ENCODE measurements around the gene STIM2. TPM values are rescaled to one million over a fixed set of nuclear protein-coding genes. Genes with fewer than 3 reads are reported as not detected.

The STIM2 gene
- polyA plus RNA-seq, 1 donor (not counting 4 experiments of a cell fraction or from before 2014, with no cell fraction given) = 20.7 TPM

- dilution Hi-C loops (cut with MboI; ENCODE audit: extremely low pct_ligation_motif_present, low sequenced_read_pairs) = no loop called here
- Histone ChIP-seq H2AFZ (ENCODE audit: control insufficient read depth, low read length) (no peak overlapping the region), H3K9ac (ENCODE audit: control insufficient read depth, extremely low read depth, insufficient read depth, low read length) (no peak overlapping the region), H3K4me1 (ENCODE audit: control insufficient read depth, extremely low read depth, insufficient read depth, low read length) (no peaks in the 10 kb centered on the region), H3K4me3 (ENCODE audit: control insufficient read depth in 2 of 3, extremely low read depth in 1 of 3, insufficient read depth in 2 of 3, low read depth in 1 of 3, low read length in 3 of 3) (no peak overlapping the region), H3K36me3 (ENCODE audit: control insufficient read depth in 2 of 2, extremely low read depth in 1 of 2, insufficient read depth in 2 of 2, low read length in 2 of 2) (no peaks in the 10 kb centered on the region), H3K9me1 (ENCODE audit: control insufficient read depth, extremely low read depth, insufficient read depth, low read length) (no peaks in the 10 kb centered on the region), H3K9me3 (ENCODE audit: control insufficient read depth, low read depth, low read length) (no peaks in the 10 kb centered on the region), H3K27me3 (ENCODE audit: control insufficient read depth, extremely low read depth, insufficient read depth, low read length) (no peaks in the 10 kb centered on the region), H3K27ac (ENCODE audit: control insufficient read depth, insufficient read depth, low read length) (no peak overlapping the region), H3K79me2 (ENCODE audit: control insufficient read depth, insufficient read depth, low read length) (no peaks in the 10 kb centered on the region), H3K4me2 (ENCODE audit: control insufficient read depth, extremely low read depth, insufficient read depth, low read depth, low read length) (no peak overlapping the region), H4K20me1 (ENCODE audit: control insufficient read depth, extremely low read depth, insufficient read depth, low read length) (no peaks in the 10 kb centered on the region)
- no peak for DNase-seq (ENCODE audit: low read depth, low spot score)
- FAIRE-seq = no peak
- TF ChIP-seq CTCF (optimal IDR thresholded peaks at IDR 0.05 in 1 of 3, IDR thresholded peaks at IDR 0.05 in 1 of 3, conservative IDR thresholded peaks at IDR 0.05 in 1 of 3; ENCODE audit: extremely low read depth in 1 of 3, insufficient read depth in 2 of 3, low read length in 3 of 3) = no peak
- no peak for TF ChIP-seq EZH2 (IDR thresholded peaks at IDR 0.05; ENCODE audit: low read length)
Observed at GRCh38 chr4:26885912-26886274, 25.3 kb downstream of the STIM2 start.

- H3K27ac ChIP-seq (ENCODE audit: control insufficient read depth, insufficient read depth, low read length) = no peak overlapping the region
- H3K9me3 ChIP-seq (ENCODE audit: control insufficient read depth, low read depth, low read length) = no peaks in the 10 kb centered on the region
- H4K20me1 ChIP-seq (ENCODE audit: control insufficient read depth, extremely low read depth, insufficient read depth, low read length) = no peaks in the 10 kb centered on the region
- TF ChIP-seq CTCF (optimal IDR thresholded peaks at IDR 0.05 in 1 of 3, IDR thresholded peaks at IDR 0.05 in 1 of 3, conservative IDR thresholded peaks at IDR 0.05 in 1 of 3; ENCODE audit: extremely low read depth in 1 of 3, insufficient read depth in 2 of 3, low read length in 3 of 3) = no peak
- no peak for TF ChIP-seq EZH2 (IDR thresholded peaks at IDR 0.05; ENCODE audit: low read length)
- H2AFZ ChIP-seq (ENCODE audit: control insufficient read depth, low read length) = no peak overlapping the region
- no peak overlapping the region for H3K4me2 ChIP-seq (ENCODE audit: control insufficient read depth, extremely low read depth, insufficient read depth, low read depth, low read length)
- H3K79me2 ChIP-seq (ENCODE audit: control insufficient read depth, insufficient read depth, low read length) = no peaks in the 10 kb centered on the region
- dilution Hi-C loops (cut with MboI; ENCODE audit: extremely low pct_ligation_motif_present, low sequenced_read_pairs) = no loop called here
- no peaks in the 10 kb centered on the region for H3K9me1 ChIP-seq (ENCODE audit: control insufficient read depth, extremely low read depth, insufficient read depth, low read length)
- no peak overlapping the region for H3K9ac ChIP-seq (ENCODE audit: control insufficient read depth, extremely low read depth, insufficient read depth, low read length)
- no peak overlapping the region for H3K4me3 ChIP-seq (ENCODE audit: control insufficient read depth in 2 of 3, extremely low read depth in 1 of 3, insufficient read depth in 2 of 3, low read depth in 1 of 3, low read length in 3 of 3)
- no peaks in the 10 kb centered on the region for H3K27me3 ChIP-seq (ENCODE audit: control insufficient read depth, extremely low read depth, insufficient read depth, low read length)
- H3K4me1 ChIP-seq (ENCODE audit: control insufficient read depth, extremely low read depth, insufficient read depth, low read length) = no peaks in the 10 kb centered on the region
- FAIRE-seq (no peak), DNase-seq (ENCODE audit: low read depth, low spot score) (no peak)
- H3K36me3 ChIP-seq (ENCODE audit: control insufficient read depth in 2 of 2, extremely low read depth in 1 of 2, insufficient read depth in 2 of 2, low read length in 2 of 2) = no peaks in the 10 kb centered on the region
Observed at GRCh38 chr4:26887143-26887542, 26.5 kb downstream of the STIM2 start.

All from keratinocyte (primary cell).